Fibroblast of lung (primary cell): ENCODE measurements around the gene LYRM2.
"Not testable (repeated sequence)": the region's sequence is repeated elsewhere in the genome, so short reads cannot be mapped to it uniquely, and the experiment has no call there.

ENCODE experiments used
- EZH2 ChIP-seq: IDR thresholded peaks from 2 replicates; pipeline ENCODE4 v1.5.1; 2012; ENCODE audit warnings: low read length, control low read depth, mild to moderate bottlenecking; ENCODE audit errors: missing control alignments
- TF ChIP-seq, protein P1 (sequence below), 2 donors: IDR thresholded peaks in 1 of 2; conservative IDR thresholded peaks in 1 of 2; 1 replicate in 1 of 2; 2 replicates in 1 of 2; pipeline ENCODE4 v1.5.1; 2011 to 2012; ENCODE audit warnings: low read length in 2 of 2, control low read depth in 1 of 2, inconsistent platforms in 1 of 2, low read depth in 1 of 2, mild to moderate bottlenecking in 1 of 2

DNA sequence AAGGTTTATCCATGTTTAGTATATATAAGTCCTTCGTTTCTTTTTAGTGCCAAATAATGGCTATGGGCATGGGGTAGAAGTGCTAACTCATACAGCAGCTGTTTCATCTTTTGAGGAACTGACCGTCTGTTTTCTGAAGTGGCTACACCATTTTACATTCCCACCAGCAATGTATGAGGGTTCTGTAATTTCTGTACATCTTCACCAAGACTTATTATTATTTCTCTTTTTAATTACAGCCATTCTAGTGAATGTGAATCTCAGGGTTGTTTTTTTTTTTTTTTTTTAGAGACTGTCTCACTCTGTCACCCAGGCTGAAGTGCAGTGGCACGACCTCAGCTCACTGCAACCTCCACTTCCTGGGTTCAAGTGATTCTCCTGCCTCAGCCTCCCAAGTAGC, 2.1 kb downstream of the LYRM2 start:
- TF ChIP-seq, protein P1, sequence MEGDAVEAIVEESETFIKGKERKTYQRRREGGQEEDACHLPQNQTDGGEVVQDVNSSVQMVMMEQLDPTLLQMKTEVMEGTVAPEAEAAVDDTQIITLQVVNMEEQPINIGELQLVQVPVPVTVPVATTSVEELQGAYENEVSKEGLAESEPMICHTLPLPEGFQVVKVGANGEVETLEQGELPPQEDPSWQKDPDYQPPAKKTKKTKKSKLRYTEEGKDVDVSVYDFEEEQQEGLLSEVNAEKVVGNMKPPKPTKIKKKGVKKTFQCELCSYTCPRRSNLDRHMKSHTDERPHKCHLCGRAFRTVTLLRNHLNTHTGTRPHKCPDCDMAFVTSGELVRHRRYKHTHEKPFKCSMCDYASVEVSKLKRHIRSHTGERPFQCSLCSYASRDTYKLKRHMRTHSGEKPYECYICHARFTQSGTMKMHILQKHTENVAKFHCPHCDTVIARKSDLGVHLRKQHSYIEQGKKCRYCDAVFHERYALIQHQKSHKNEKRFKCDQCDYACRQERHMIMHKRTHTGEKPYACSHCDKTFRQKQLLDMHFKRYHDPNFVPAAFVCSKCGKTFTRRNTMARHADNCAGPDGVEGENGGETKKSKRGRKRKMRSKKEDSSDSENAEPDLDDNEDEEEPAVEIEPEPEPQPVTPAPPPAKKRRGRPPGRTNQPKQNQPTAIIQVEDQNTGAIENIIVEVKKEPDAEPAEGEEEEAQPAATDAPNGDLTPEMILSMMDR (conservative IDR thresholded peaks at IDR 0.05 in 1 of 2, IDR thresholded peaks at IDR 0.05 in 1 of 2; ENCODE audit: low read depth in 1 of 2, low read length in 2 of 2) = not testable (repeated sequence)
- not testable (repeated sequence) for TF ChIP-seq EZH2
